ENCODE results near the gene TRIM17.

TRIM17 gene

DNA sequence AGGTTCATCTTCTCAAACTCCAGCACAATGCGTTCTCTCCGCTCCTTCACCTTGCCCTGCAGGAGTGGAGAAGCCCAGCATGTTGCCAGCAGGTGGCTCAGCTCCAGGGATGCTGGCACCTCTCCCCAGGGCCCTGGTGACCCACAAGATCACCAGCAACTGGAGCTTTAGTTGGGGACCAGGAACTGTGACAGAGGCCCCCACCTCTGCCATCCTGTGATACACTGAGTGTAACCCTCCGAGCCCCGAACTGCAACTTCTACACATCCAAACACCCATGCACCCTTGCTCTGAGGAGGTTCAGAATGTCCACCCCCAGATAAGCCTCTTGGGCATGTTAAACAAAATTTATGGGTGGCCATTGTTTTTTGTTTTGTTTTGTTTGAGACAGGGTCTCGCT, 5.5 kb downstream of the TRIM17 start:
- Histone ChIP-seq H3K9me3 (ENCODE audit: control insufficient read depth, insufficient read depth, low read depth, low read length) (no peaks in the 10 kb centered on the region), H3K4me1 (ENCODE audit: control insufficient read depth, insufficient read depth, low read length) (peaks cover 4% of the 10 kb centered on the region; the same call in 1 of the 2 replicates), H3K36me3 (ENCODE audit: control insufficient read depth in 2 of 2, insufficient read depth in 1 of 2, low read length in 2 of 2) (peaks cover 0 to 6% of the 10 kb centered on the region in 2 experiments; a peak in 1 of 3 replicates), H3K4me3 (ENCODE audit: low read depth, low read length) (no peak overlapping the region), H3K27ac (ENCODE audit: extremely low read depth, low read depth, low read length) (no peak overlapping the region)
- TF ChIP-seq GLI2 (tag by site-specific recombination; IDR thresholded peaks at IDR 0.05; ENCODE audit: borderline replicate concordance, low read depth): no peak
- no peak for TF ChIP-seq SCRT1 (tag by site-specific recombination; IDR thresholded peaks at IDR 0.05; ENCODE audit: borderline replicate concordance)
- no peak for TF ChIP-seq ZIC2 (tag by site-specific recombination; IDR thresholded peaks at IDR 0.05)
- no peak for TF ChIP-seq ZNF510 (tag by site-specific recombination; IDR thresholded peaks at IDR 0.05; ENCODE audit: insufficient replicate concordance)
- TF ChIP-seq ZNF175 (tag by site-specific recombination; IDR thresholded peaks at IDR 0.05): no peak
- no peak for TF ChIP-seq MEIS1 (CRISPR knock-in tag; IDR thresholded peaks at IDR 0.05; ENCODE audit: borderline replicate concordance)
- no peak for TF ChIP-seq REST (tag by site-specific recombination; IDR thresholded peaks at IDR 0.05)
- no peak for TF ChIP-seq ZNF174 (tag by site-specific recombination; IDR thresholded peaks at IDR 0.05)
- no peak for TF ChIP-seq YY2 (tag by site-specific recombination; IDR thresholded peaks at IDR 0.05)
- TF ChIP-seq GLIS2 (tag by site-specific recombination; IDR thresholded peaks at IDR 0.05): no peak
- TF ChIP-seq KLF8 (tag by site-specific recombination; IDR thresholded peaks at IDR 0.05): no peak
- TF ChIP-seq ZNF19 (tag by site-specific recombination; IDR thresholded peaks at IDR 0.05; ENCODE audit: low read depth): no peak
- no peak for TF ChIP-seq ZNF561 (tag by site-specific recombination; IDR thresholded peaks at IDR 0.05; ENCODE audit: borderline replicate concordance)
- POLR2A ChIA-PET: interaction anchor here (0.6 kb wide), 1 partner anchor 229 kb away, joined by 7 read pairs; no protein-coding TSS in a partner anchor
- CTCF ChIA-PET: interaction anchor here (0.7 kb wide), 1 partner anchor 178 kb away, joined by 4 read pairs; no protein-coding TSS in a partner anchor

DNA sequence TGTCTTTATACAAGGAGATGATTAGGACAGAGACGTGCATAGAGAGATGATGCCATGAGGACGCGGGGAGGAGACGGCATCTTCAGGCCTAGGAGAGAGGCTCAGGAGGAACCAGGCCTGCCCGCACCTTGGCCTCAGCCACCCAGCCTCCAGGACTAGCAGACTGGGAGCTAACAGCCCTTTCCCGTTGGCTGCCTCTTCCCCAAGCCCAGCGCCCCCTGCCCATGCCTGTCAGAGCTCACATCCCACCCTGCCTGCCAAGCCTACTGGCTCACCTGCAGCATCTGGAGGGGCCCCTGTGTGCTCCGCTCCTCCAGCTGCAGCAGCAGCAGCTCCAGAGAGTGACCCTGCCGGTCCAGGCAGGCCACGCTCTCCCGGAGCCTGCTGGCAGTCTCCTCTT, 6.0 kb downstream of the TRIM17 start:
- Histone ChIP-seq H3K36me3 (ENCODE audit: control insufficient read depth in 2 of 2, insufficient read depth in 1 of 2, low read length in 2 of 2) (peaks cover 0 to 6% of the 10 kb centered on the region in 2 experiments; a peak in 1 of 3 replicates), H3K9me3 (ENCODE audit: control insufficient read depth, insufficient read depth, low read depth, low read length) (no peaks in the 10 kb centered on the region), H3K4me1 (ENCODE audit: control insufficient read depth, insufficient read depth, low read length) (peaks cover 4% of the 10 kb centered on the region; the same call in 1 of the 2 replicates), H3K4me3 (ENCODE audit: low read depth, low read length) (no peak overlapping the region), H3K27ac (ENCODE audit: extremely low read depth, low read depth, low read length) (no peak overlapping the region)
- CTCF ChIA-PET: no interaction called here
- TF ChIP-seq ZNF776 (tag by site-specific recombination; IDR thresholded peaks at IDR 0.05; ENCODE audit: borderline replicate concordance): no peak
- no peak for TF ChIP-seq ZBTB8A (tag by site-specific recombination; IDR thresholded peaks at IDR 0.05)
- TF ChIP-seq ZNF146 (tag by site-specific recombination; IDR thresholded peaks at IDR 0.05): no peak
- TF ChIP-seq ZNF521 (tag by site-specific recombination; IDR thresholded peaks at IDR 0.05): no peak
- TF ChIP-seq, protein P1, sequence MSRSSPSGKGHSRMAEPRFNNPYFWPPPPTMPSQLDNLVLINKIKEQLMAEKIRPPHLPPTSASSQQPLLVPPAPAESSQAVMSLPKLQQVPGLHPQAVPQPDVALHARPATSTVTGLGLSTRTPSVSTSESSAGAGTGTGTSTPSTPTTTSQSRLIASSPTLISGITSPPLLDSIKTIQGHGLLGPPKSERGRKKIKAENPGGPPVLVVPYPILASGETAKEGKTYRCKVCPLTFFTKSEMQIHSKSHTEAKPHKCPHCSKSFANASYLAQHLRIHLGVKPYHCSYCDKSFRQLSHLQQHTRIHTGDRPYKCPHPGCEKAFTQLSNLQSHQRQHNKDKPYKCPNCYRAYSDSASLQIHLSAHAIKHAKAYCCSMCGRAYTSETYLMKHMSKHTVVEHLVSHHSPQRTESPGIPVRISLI (tag by site-specific recombination; IDR thresholded peaks at IDR 0.05): no peak
- no peak for TF ChIP-seq ZNF223 (tag by site-specific recombination; IDR thresholded peaks at IDR 0.05)
- TF ChIP-seq GLI2 (tag by site-specific recombination; IDR thresholded peaks at IDR 0.05; ENCODE audit: borderline replicate concordance, low read depth): no peak
- no peak for TF ChIP-seq SCRT1 (tag by site-specific recombination; IDR thresholded peaks at IDR 0.05; ENCODE audit: borderline replicate concordance)
- TF ChIP-seq KLF16 (tag by site-specific recombination; IDR thresholded peaks at IDR 0.05): no peak
- no peak for TF ChIP-seq TRIM28 (IDR thresholded peaks at IDR 0.05; ENCODE audit: borderline replicate concordance, low read length)
- TF ChIP-seq ZNF792 (tag by site-specific recombination; IDR thresholded peaks at IDR 0.05): no peak
- TF ChIP-seq ZNF169 (tag by site-specific recombination; IDR thresholded peaks at IDR 0.05): no peak
- TF ChIP-seq ZBTB49 (tag by site-specific recombination; IDR thresholded peaks at IDR 0.05; ENCODE audit: low read depth): no peak
- POLR2A ChIA-PET: interaction anchor here (0.6 to 0.8 kb wide), 2 partner anchors 47 to 229 kb away, joined by 3 to 7 read pairs; a partner anchor contains a TSS

All from HEK293 (cell line).